Sigmoid colon (tissue), 3 donors: ENCODE data around the gene RUNX2.

Source experiments
- POLR2A ChIP-seq, 2 donors: fragments of 450-650 bp; IDR thresholded peaks; one replicate each; pipeline ENCODE4 v1.6.1; 2016; ENCODE audit warnings: antibody characterized with exemption in 2 of 2, mild to moderate bottlenecking in 2 of 2, moderate library complexity in 2 of 2
- TF ChIP-seq, protein P1 (sequence below), 4 experiments: fragments of 450-650 bp in 3 of 4; fragments of 200-600 bp in 1 of 4; IDR thresholded peaks; one replicate each; pipeline ENCODE4 v1.5.1; 2016 to 2019; ENCODE audit warnings: antibody characterized with exemption in 4 of 4, mild to moderate bottlenecking in 3 of 4, moderate library complexity in 2 of 4

DNA sequence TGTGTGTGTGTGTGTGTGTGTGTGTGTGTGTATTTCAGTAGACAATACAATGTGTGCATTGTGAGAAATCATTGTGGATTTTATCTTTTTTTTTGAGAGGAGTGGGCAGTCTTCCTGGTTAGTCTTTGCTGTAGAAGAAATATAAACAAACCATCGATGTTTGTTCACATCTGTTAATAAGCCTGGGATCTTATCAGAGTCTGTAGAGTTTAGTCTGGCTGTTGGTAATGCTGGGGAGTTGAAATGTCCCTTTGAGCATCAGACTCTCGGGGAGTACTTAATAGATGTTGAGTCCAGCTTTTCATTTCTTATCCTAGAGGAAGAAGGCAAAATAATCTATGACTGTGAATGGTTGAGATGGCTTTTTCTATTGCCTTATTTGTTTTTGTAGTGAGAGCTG is 146.2 kb downstream of the RUNX2 start:
- TF ChIP-seq, protein P1, sequence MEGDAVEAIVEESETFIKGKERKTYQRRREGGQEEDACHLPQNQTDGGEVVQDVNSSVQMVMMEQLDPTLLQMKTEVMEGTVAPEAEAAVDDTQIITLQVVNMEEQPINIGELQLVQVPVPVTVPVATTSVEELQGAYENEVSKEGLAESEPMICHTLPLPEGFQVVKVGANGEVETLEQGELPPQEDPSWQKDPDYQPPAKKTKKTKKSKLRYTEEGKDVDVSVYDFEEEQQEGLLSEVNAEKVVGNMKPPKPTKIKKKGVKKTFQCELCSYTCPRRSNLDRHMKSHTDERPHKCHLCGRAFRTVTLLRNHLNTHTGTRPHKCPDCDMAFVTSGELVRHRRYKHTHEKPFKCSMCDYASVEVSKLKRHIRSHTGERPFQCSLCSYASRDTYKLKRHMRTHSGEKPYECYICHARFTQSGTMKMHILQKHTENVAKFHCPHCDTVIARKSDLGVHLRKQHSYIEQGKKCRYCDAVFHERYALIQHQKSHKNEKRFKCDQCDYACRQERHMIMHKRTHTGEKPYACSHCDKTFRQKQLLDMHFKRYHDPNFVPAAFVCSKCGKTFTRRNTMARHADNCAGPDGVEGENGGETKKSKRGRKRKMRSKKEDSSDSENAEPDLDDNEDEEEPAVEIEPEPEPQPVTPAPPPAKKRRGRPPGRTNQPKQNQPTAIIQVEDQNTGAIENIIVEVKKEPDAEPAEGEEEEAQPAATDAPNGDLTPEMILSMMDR (IDR thresholded peaks at IDR 0.05), result no peak
- no peak for TF ChIP-seq POLR2A (IDR thresholded peaks at IDR 0.05)
